Hepatocyte (in vitro differentiated cells): ENCODE data around the gene MAST2. TPM values are rescaled to one million over a fixed set of nuclear protein-coding genes. Genes with fewer than 3 reads are reported as not detected.

Experiments
- DNase-seq: peaks from one replicate; pipeline ENCODE4 v3.0.0-alpha.2; 2016; ENCODE audit warnings: low spot score
- H2AFZ ChIP-seq: fragments of 200-600 bp; sonication (generic); 2 replicates; pipeline ENCODE4 v1.6.0; 2016; ENCODE audit warnings: antibody characterized with exemption, mild to moderate bottlenecking
- H3K27ac ChIP-seq: fragments of 200-600 bp; sonication (generic); 2 replicates; pipeline ENCODE4 v1.5.1; 2016; ENCODE audit warnings: mild to moderate bottlenecking
- H3K27me3 ChIP-seq: fragments of 200-600 bp; sonication (generic); 2 replicates; pipeline ENCODE4 v1.6.1; 2016
- H3K36me3 ChIP-seq: fragments of 200-600 bp; sonication (generic); replicated peaks from 2 replicates; pipeline ENCODE4 v1.5.1; 2016; ENCODE audit warnings: low read depth; ENCODE audit not compliant: insufficient read depth
- H3K4me1 ChIP-seq: fragments of 200-600 bp; sonication (generic); 2 replicates; pipeline ENCODE4 v1.5.1; 2016; ENCODE audit warnings: mild to moderate bottlenecking, moderate library complexity; ENCODE audit not compliant: insufficient read depth
- H3K4me2 ChIP-seq: fragments of 200-600 bp; sonication (generic); 2 replicates; pipeline ENCODE4 v1.6.0; 2016
- H3K4me3 ChIP-seq: fragments of 200-600 bp; sonication (generic); 2 replicates; pipeline ENCODE4 v1.5.1; 2016; ENCODE audit warnings: mild to moderate bottlenecking
- H3K79me2 ChIP-seq: fragments of 200-600 bp; sonication (generic); 2 replicates; pipeline ENCODE4 v1.6.0; 2017; ENCODE audit warnings: mild to moderate bottlenecking
- H3K9me2 ChIP-seq: fragments of 200-600 bp; sonication (generic); replicated peaks from 2 replicates; pipeline ENCODE4 v1.6.0; 2017; ENCODE audit warnings: mild to moderate bottlenecking; ENCODE audit not compliant: insufficient read depth
- H3K9me3 ChIP-seq: fragments of 200-600 bp; sonication (generic); 2 replicates; pipeline ENCODE4 v1.5.1; 2016; ENCODE audit warnings: low read depth, mild to moderate bottlenecking
- H4K20me1 ChIP-seq: fragments of 200-600 bp; sonication (generic); 2 replicates; pipeline ENCODE4 v1.6.0; 2016; ENCODE audit warnings: mild to moderate bottlenecking; ENCODE audit not compliant: insufficient read depth, poor library complexity, severe bottlenecking
- CTCF ChIP-seq: fragments of 200-600 bp; sonication (generic); IDR thresholded peaks from 2 replicates; pipeline ENCODE4 v1.5.1; 2016; ENCODE audit warnings: antibody characterized with exemption, mild to moderate bottlenecking; ENCODE audit not compliant: poor library complexity
- EZH2 ChIP-seq: fragments of 200-600 bp; sonication (generic); IDR thresholded peaks from 2 replicates; pipeline ENCODE4 v1.6.1; 2016; ENCODE audit warnings: antibody characterized with exemption, mild to moderate bottlenecking, borderline replicate concordance
- EZH2phosphoT487 ChIP-seq: fragments of 200-600 bp; sonication (generic); IDR thresholded peaks from one replicate; pipeline ENCODE4 v1.6.1; 2018; ENCODE audit warnings: antibody characterized with exemption, mild to moderate bottlenecking, low read depth, moderate library complexity; ENCODE audit not compliant: unreplicated experiment, severe bottlenecking
- WGBS: methylation state at CpG from one replicate; pipeline ENCODE4 v1.1.6; 2016; ENCODE audit warnings: low lambda C conversion rate; ENCODE audit errors: missing lambda C conversion rate; 5-methylcytosine and 5-hydroxymethylcytosine counted together
- polyA plus RNA-seq: library from polyadenylated mRNA; unstranded; fragments of >200 nt; fragmentation: Nextera tagmentation; extraction: Ambion mirVana; gene quantifications from 2 replicates; pipeline ENCODE4 v1.2.1, GENCODE V29; 2016
- total RNA-seq: library from RNA; depleted of rRNA; stranded (reverse); fragments of >200 nt; gene quantifications from 2 replicates; pipeline ENCODE4 v1.2.3, GENCODE V29; 2014

Gene MAST2
- total and polyA plus RNA-seq, 2 experiments from 2014 or later: 25.8 to 33.5 TPM

- Histone ChIP-seq H3K4me3 (no peak overlapping the region), H3K4me1 (no peaks in the 10 kb centered on the region), H3K36me3 (no peaks in the 10 kb centered on the region), H3K9me3 (no peaks in the 10 kb centered on the region), H3K27me3 (no peaks in the 10 kb centered on the region), H3K9me2 (no peaks in the 10 kb centered on the region), H2AFZ (no peak overlapping the region), H3K79me2 (no peaks in the 10 kb centered on the region), H4K20me1 (no peaks in the 10 kb centered on the region), H3K4me2 (no peak overlapping the region), H3K27ac (no peak overlapping the region)
- TF ChIP-seq EZH2phosphoT487: no peak
- TF ChIP-seq EZH2: no peak
- no peak for TF ChIP-seq CTCF
- DNase-seq: no peak
- WGBS: 49% methylated on average over 3 of the region's 3 CpGs
Measured at GRCh38 chr1:46026531-46026930, 223.1 kb downstream of the MAST2 start.

- H3K4me1 ChIP-seq: no peaks in the 10 kb centered on the region
- no peaks in the 10 kb centered on the region for H3K9me3 ChIP-seq
- no peak overlapping the region for H3K4me2 ChIP-seq
- no peak overlapping the region for H3K4me3 ChIP-seq
- WGBS: 97% methylated on average over 8 of the region's 8 CpGs
- H3K79me2 ChIP-seq: no peaks in the 10 kb centered on the region
- H4K20me1 ChIP-seq: no peaks in the 10 kb centered on the region
- no peak overlapping the region for H3K27ac ChIP-seq
- H3K36me3 ChIP-seq: no peaks in the 10 kb centered on the region
- TF ChIP-seq EZH2 (no peak), EZH2phosphoT487 (no peak), CTCF (no peak)
- DNase-seq: no peak
- H2AFZ ChIP-seq: no peak overlapping the region
- no peaks in the 10 kb centered on the region for H3K9me2 ChIP-seq
- no peaks in the 10 kb centered on the region for H3K27me3 ChIP-seq
Measured at GRCh38 chr1:46027788-46028573, 224.6 kb downstream of the MAST2 start.

- H3K4me2 ChIP-seq: no peak overlapping the region
- TF ChIP-seq EZH2phosphoT487: no peak
- no peak for TF ChIP-seq CTCF
- TF ChIP-seq EZH2: no peak
- H3K4me1 ChIP-seq: no peaks in the 10 kb centered on the region
- H3K9me2 ChIP-seq: no peaks in the 10 kb centered on the region
- H3K79me2 ChIP-seq: no peaks in the 10 kb centered on the region
- WGBS: 98% methylated on average over 18 of the region's 18 CpGs
- H3K9me3 ChIP-seq: no peaks in the 10 kb centered on the region
- H3K36me3 ChIP-seq: no peaks in the 10 kb centered on the region
- H4K20me1 ChIP-seq: no peaks in the 10 kb centered on the region
- no peak overlapping the region for H2AFZ ChIP-seq
- no peak overlapping the region for H3K27ac ChIP-seq
- no peak overlapping the region for H3K4me3 ChIP-seq
- H3K27me3 ChIP-seq: no peaks in the 10 kb centered on the region
- no peak for DNase-seq
Measured at GRCh38 chr1:46030074-46030870, 226.9 kb downstream of the MAST2 start.
